ENCODE measurements around the gene TMEM132D. TPM values are rescaled to one million over a fixed set of nuclear protein-coding genes. Genes with fewer than 3 reads are reported as not detected.

The TMEM132D gene
- total and polyA plus RNA-seq, 2 donors (not counting 3 experiments of a cell fraction or from before 2014, with no cell fraction given) = not detected

DNA sequence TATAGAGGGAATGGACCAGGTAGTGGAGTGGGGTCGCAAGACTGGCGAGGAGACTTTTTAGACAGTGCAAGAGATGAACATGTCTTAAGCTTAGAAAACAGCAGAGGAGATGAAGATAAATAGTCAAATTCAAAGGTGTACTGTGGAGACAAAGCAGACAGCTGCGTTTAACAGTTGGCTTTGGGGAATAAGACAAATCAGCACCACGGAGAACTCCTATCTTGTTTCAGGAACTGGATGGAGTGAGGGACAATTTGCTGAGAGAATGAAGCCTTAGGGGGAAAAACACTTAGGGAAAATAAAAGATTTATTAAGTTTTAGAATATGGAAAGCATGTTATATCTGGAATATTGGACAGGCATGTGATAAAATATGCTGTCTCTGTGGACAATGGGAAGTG lies 591.8 kb downstream of the TMEM132D start:
- H4K20me1 ChIP-seq (replicated peaks; ENCODE audit: control insufficient read depth, extremely low read depth, insufficient read depth, low read length) = no peaks in the 10 kb centered on the region
- H3K79me2 ChIP-seq (ENCODE audit: control insufficient read depth, insufficient read depth, low read length) = no peaks in the 10 kb centered on the region
- intact Hi-C loops (cut with micrococcal nuclease) = no loop called here
- H3K27me3 ChIP-seq (ENCODE audit: control insufficient read depth in 2 of 2, insufficient read depth in 2 of 2, low read length in 2 of 2) = no peaks in the 10 kb centered on the region
- no peaks in the 10 kb centered on the region for H3K9me1 ChIP-seq (replicated peaks; ENCODE audit: control insufficient read depth, extremely low read depth, insufficient read depth, low read length)
- dilution Hi-C loops (cut with MboI; ENCODE audit: extremely low pct_ligation_motif_present, low sequenced_read_pairs) = no loop called here
- DNase-seq (ENCODE audit: low read depth, low spot score) = no peak
- no peak for FAIRE-seq
- peaks cover 3% of the 10 kb centered on the region for H3K9me3 ChIP-seq (replicated peaks; ENCODE audit: control insufficient read depth, insufficient read depth, low read length)
- TF ChIP-seq POLR2A (IDR thresholded peaks at IDR 0.05; ENCODE audit: low read depth, low read length) (no peak), JUN (IDR thresholded peaks at IDR 0.05; ENCODE audit: borderline replicate concordance, insufficient read depth, insufficient read length, low read depth) (no peak), GATA2 (IDR thresholded peaks at IDR 0.05; ENCODE audit: insufficient read depth, insufficient read length, low read depth, low read length) (no peak), FOS (IDR thresholded peaks at IDR 0.05; ENCODE audit: borderline replicate concordance, insufficient read depth, low read length) (no peak), MYC (IDR thresholded peaks at IDR 0.05; ENCODE audit: low read depth, low read length) (no peak), EZH2 (IDR thresholded peaks at IDR 0.05; ENCODE audit: borderline replicate concordance, low read depth, low read length, severe bottlenecking) (no peak)
- TF ChIP-seq, protein P1, sequence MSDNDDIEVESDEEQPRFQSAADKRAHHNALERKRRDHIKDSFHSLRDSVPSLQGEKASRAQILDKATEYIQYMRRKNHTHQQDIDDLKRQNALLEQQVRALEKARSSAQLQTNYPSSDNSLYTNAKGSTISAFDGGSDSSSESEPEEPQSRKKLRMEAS (IDR thresholded peaks at IDR 0.05; ENCODE audit: insufficient read depth, insufficient read length) = no peak
- no peaks in the 10 kb centered on the region for H3K4me1 ChIP-seq (ENCODE audit: control insufficient read depth, extremely low read depth, insufficient read depth, low read length)
- ChIA-PET POLR2A (no interaction called here), CTCF (no interaction called here)
- H3K9ac ChIP-seq (replicated peaks; ENCODE audit: extremely low read depth, insufficient read depth, low read length) = no peak overlapping the region
- no peak overlapping the region for H3K4me3 ChIP-seq (replicated peaks in 1 of 3; ENCODE audit: insufficient read depth in 1 of 3, low read depth in 1 of 3, low read length in 3 of 3)
- no peak overlapping the region for H3K27ac ChIP-seq (ENCODE audit: insufficient read depth, low read depth, low read length)
- H3K4me2 ChIP-seq (ENCODE audit: insufficient read depth, low read length) = no peak overlapping the region
- BruUV-seq (replicated peaks) = no TSS peak
- H2AFZ ChIP-seq (ENCODE audit: low read depth, low read length) = no peak overlapping the region
- H3K36me3 ChIP-seq (ENCODE audit: control insufficient read depth in 2 of 2, extremely low read depth in 1 of 2, insufficient read depth in 2 of 2, low read length in 2 of 2) = no peaks in the 10 kb centered on the region

DNA sequence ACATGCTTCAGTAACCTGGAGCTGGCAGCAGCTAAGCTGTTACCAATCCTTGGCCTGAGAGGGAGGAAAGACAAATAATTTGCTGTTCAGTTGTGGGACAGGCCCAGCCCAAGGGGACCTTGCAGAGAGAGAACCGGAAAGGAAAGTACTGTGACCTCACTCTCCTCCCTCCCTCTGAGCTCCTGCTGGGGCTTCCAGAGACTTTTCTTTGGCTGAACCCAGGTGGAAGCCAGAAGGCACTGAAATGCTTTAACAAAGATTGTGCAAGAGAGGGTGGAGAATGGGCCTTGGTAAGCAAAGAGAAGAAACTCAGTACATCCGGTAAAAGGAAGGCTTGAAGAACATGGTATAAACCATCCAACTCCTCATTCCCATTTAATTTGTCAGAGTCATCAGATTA lies 593.5 kb downstream of the TMEM132D start:
- Histone ChIP-seq H3K4me3 (replicated peaks in 1 of 3; ENCODE audit: insufficient read depth in 1 of 3, low read depth in 1 of 3, low read length in 3 of 3) (no peak overlapping the region), H3K9me3 (replicated peaks; ENCODE audit: control insufficient read depth, insufficient read depth, low read length) (peaks cover 3% of the 10 kb centered on the region), H2AFZ (ENCODE audit: low read depth, low read length) (no peak overlapping the region), H4K20me1 (replicated peaks; ENCODE audit: control insufficient read depth, extremely low read depth, insufficient read depth, low read length) (no peaks in the 10 kb centered on the region), H3K4me1 (ENCODE audit: control insufficient read depth, extremely low read depth, insufficient read depth, low read length) (no peaks in the 10 kb centered on the region), H3K79me2 (ENCODE audit: control insufficient read depth, insufficient read depth, low read length) (no peaks in the 10 kb centered on the region), H3K9me1 (replicated peaks; ENCODE audit: control insufficient read depth, extremely low read depth, insufficient read depth, low read length) (no peaks in the 10 kb centered on the region), H3K4me2 (ENCODE audit: insufficient read depth, low read length) (no peak overlapping the region), H3K27ac (ENCODE audit: insufficient read depth, low read depth, low read length) (no peak overlapping the region), H3K9ac (replicated peaks; ENCODE audit: extremely low read depth, insufficient read depth, low read length) (no peak overlapping the region), H3K36me3 (ENCODE audit: control insufficient read depth in 2 of 2, extremely low read depth in 1 of 2, insufficient read depth in 2 of 2, low read length in 2 of 2) (no peaks in the 10 kb centered on the region), H3K27me3 (ENCODE audit: control insufficient read depth in 2 of 2, insufficient read depth in 2 of 2, low read length in 2 of 2) (no peaks in the 10 kb centered on the region)
- no TSS peak for BruUV-seq (replicated peaks)
- TF ChIP-seq, protein P2, sequence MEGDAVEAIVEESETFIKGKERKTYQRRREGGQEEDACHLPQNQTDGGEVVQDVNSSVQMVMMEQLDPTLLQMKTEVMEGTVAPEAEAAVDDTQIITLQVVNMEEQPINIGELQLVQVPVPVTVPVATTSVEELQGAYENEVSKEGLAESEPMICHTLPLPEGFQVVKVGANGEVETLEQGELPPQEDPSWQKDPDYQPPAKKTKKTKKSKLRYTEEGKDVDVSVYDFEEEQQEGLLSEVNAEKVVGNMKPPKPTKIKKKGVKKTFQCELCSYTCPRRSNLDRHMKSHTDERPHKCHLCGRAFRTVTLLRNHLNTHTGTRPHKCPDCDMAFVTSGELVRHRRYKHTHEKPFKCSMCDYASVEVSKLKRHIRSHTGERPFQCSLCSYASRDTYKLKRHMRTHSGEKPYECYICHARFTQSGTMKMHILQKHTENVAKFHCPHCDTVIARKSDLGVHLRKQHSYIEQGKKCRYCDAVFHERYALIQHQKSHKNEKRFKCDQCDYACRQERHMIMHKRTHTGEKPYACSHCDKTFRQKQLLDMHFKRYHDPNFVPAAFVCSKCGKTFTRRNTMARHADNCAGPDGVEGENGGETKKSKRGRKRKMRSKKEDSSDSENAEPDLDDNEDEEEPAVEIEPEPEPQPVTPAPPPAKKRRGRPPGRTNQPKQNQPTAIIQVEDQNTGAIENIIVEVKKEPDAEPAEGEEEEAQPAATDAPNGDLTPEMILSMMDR (IDR thresholded peaks at IDR 0.05; ENCODE audit: extremely low read depth in 1 of 2, insufficient read depth in 1 of 2, low read depth in 1 of 2, low read length in 2 of 2) = no peak
- no peak for TF ChIP-seq FOS (IDR thresholded peaks at IDR 0.05; ENCODE audit: borderline replicate concordance, insufficient read depth, low read length)
- TF ChIP-seq, protein P1 (IDR thresholded peaks at IDR 0.05; ENCODE audit: insufficient read depth, insufficient read length) = no peak
- no peak for TF ChIP-seq MYC (IDR thresholded peaks at IDR 0.05; ENCODE audit: low read depth, low read length)
- no peak for TF ChIP-seq GATA2 (IDR thresholded peaks at IDR 0.05; ENCODE audit: insufficient read depth, insufficient read length, low read depth, low read length)
- TF ChIP-seq POLR2A (IDR thresholded peaks at IDR 0.05; ENCODE audit: low read depth, low read length) = no peak
- TF ChIP-seq EZH2 (IDR thresholded peaks at IDR 0.05; ENCODE audit: borderline replicate concordance, low read depth, low read length, severe bottlenecking) = no peak
- no peak for TF ChIP-seq POLR2AphosphoS5 (IDR thresholded peaks at IDR 0.05; ENCODE audit: insufficient read depth, low read depth, low read length)
- TF ChIP-seq JUN (IDR thresholded peaks at IDR 0.05; ENCODE audit: borderline replicate concordance, insufficient read depth, insufficient read length, low read depth) = no peak
- dilution Hi-C loops (cut with MboI; ENCODE audit: extremely low pct_ligation_motif_present, low sequenced_read_pairs) (no loop called here), intact Hi-C loops (cut with micrococcal nuclease) (no loop called here)
- FAIRE-seq = no peak
- no peak for DNase-seq (ENCODE audit: low read depth, low spot score)
- ChIA-PET CTCF (no interaction called here), POLR2A (no interaction called here)
